Measurements from ENCODE around the gene CERS2.

The CERS2 gene

GRCh38 chr1:150970808-150971582 is 3.6 kb downstream of the CERS2 start:
- peak; percentile 92 for TF ChIP-seq CEBPB (IDR thresholded peaks at IDR 0.05)
- TF ChIP-seq, protein P1, sequence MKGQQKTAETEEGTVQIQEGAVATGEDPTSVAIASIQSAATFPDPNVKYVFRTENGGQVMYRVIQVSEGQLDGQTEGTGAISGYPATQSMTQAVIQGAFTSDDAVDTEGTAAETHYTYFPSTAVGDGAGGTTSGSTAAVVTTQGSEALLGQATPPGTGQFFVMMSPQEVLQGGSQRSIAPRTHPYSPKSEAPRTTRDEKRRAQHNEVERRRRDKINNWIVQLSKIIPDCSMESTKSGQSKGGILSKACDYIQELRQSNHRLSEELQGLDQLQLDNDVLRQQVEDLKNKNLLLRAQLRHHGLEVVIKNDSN (IDR thresholded peaks at IDR 0.05) = no peak

- no peak for TF ChIP-seq CEBPB (IDR thresholded peaks at IDR 0.05)
- TF ChIP-seq, protein P1 (IDR thresholded peaks at IDR 0.05) = no peak
- no peak for TF ChIP-seq EGR1 (IDR thresholded peaks at IDR 0.05)
- no peak for TF ChIP-seq CREB1 (IDR thresholded peaks at IDR 0.05; ENCODE audit: low read depth)
- no peak for TF ChIP-seq RAD21 (IDR thresholded peaks at IDR 0.05; ENCODE audit: low read depth)
- TF ChIP-seq NFIC (IDR thresholded peaks at IDR 0.05) = no peak
- no peak for TF ChIP-seq YY1 (IDR thresholded peaks at IDR 0.05; ENCODE audit: low read depth)
- TF ChIP-seq FOXM1 (IDR thresholded peaks at IDR 0.05; ENCODE audit: borderline replicate concordance, low read depth) = no peak
- TF ChIP-seq TCF12 (IDR thresholded peaks at IDR 0.05; ENCODE audit: low read depth) = no peak
- no peak for TF ChIP-seq EP300 (IDR thresholded peaks at IDR 0.05; ENCODE audit: borderline replicate concordance)
- TF ChIP-seq TAF1 (IDR thresholded peaks at IDR 0.05; ENCODE audit: low read depth) = no peak
These were observed 5.0 kb downstream of the CERS2 start for GRCh38 chr1:150969626-150970025.

- TF ChIP-seq EGR1 (IDR thresholded peaks at IDR 0.05) = no peak
- TF ChIP-seq CREB1 (IDR thresholded peaks at IDR 0.05; ENCODE audit: low read depth) = no peak
- TF ChIP-seq, protein P1 (IDR thresholded peaks at IDR 0.05) = no peak
- TF ChIP-seq MAX (IDR thresholded peaks at IDR 0.05) = no peak
- TF ChIP-seq EP300 (IDR thresholded peaks at IDR 0.05; ENCODE audit: borderline replicate concordance) = no peak
- TF ChIP-seq TAF1 (IDR thresholded peaks at IDR 0.05; ENCODE audit: low read depth) = no peak
- TF ChIP-seq TEAD4 (IDR thresholded peaks at IDR 0.05) = no peak
- TF ChIP-seq FOXM1 (IDR thresholded peaks at IDR 0.05; ENCODE audit: borderline replicate concordance, low read depth) = no peak
- TF ChIP-seq, protein P2, sequence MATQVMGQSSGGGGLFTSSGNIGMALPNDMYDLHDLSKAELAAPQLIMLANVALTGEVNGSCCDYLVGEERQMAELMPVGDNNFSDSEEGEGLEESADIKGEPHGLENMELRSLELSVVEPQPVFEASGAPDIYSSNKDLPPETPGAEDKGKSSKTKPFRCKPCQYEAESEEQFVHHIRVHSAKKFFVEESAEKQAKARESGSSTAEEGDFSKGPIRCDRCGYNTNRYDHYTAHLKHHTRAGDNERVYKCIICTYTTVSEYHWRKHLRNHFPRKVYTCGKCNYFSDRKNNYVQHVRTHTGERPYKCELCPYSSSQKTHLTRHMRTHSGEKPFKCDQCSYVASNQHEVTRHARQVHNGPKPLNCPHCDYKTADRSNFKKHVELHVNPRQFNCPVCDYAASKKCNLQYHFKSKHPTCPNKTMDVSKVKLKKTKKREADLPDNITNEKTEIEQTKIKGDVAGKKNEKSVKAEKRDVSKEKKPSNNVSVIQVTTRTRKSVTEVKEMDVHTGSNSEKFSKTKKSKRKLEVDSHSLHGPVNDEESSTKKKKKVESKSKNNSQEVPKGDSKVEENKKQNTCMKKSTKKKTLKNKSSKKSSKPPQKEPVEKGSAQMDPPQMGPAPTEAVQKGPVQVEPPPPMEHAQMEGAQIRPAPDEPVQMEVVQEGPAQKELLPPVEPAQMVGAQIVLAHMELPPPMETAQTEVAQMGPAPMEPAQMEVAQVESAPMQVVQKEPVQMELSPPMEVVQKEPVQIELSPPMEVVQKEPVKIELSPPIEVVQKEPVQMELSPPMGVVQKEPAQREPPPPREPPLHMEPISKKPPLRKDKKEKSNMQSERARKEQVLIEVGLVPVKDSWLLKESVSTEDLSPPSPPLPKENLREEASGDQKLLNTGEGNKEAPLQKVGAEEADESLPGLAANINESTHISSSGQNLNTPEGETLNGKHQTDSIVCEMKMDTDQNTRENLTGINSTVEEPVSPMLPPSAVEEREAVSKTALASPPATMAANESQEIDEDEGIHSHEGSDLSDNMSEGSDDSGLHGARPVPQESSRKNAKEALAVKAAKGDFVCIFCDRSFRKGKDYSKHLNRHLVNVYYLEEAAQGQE (IDR thresholded peaks at IDR 0.05; ENCODE audit: low read depth) = no peak
- TF ChIP-seq YY1 (IDR thresholded peaks at IDR 0.05; ENCODE audit: low read depth) = no peak
- TF ChIP-seq TCF12 (IDR thresholded peaks at IDR 0.05; ENCODE audit: low read depth) = no peak
- no peak for TF ChIP-seq RAD21 (IDR thresholded peaks at IDR 0.05; ENCODE audit: low read depth)
- no peak for TF ChIP-seq ZBTB7A (IDR thresholded peaks at IDR 0.05; ENCODE audit: low read depth)
- no peak for TF ChIP-seq CEBPB (IDR thresholded peaks at IDR 0.05)
- TF ChIP-seq NFIC (IDR thresholded peaks at IDR 0.05) = no peak
These were observed 6.1 kb downstream of the CERS2 start for GRCh38 chr1:150968491-150968890.

DNA sequence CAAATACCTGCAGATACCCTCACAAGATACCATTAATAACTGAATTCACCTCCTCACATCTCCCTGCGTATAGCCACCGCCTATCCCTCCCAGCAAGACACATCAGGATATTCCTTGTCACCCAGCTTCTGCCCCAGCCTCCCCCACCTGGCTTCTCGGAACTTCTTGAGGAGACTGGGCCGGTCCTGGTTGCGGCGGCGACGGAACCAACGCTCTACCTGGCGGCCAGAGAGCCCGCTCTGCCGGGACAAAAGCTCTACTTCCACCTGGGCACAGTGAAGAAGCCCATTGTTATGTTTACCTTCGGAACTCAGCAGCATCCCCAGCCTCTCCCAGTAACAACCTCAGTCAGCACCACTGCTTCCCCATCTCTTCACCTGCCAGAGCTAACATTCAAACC is 6.7 kb downstream of the CERS2 start:
- TF ChIP-seq FOXM1 (IDR thresholded peaks at IDR 0.05; ENCODE audit: borderline replicate concordance, low read depth) (no peak), NFIC (IDR thresholded peaks at IDR 0.05) (no peak), EGR1 (IDR thresholded peaks at IDR 0.05) (no peak), EP300 (IDR thresholded peaks at IDR 0.05; ENCODE audit: borderline replicate concordance) (no peak), TAF1 (IDR thresholded peaks at IDR 0.05; ENCODE audit: low read depth) (no peak), TCF12 (IDR thresholded peaks at IDR 0.05; ENCODE audit: low read depth) (no peak), RAD21 (IDR thresholded peaks at IDR 0.05; ENCODE audit: low read depth) (no peak), CREB1 (IDR thresholded peaks at IDR 0.05; ENCODE audit: low read depth) (no peak), YY1 (IDR thresholded peaks at IDR 0.05; ENCODE audit: low read depth) (no peak)
- TF ChIP-seq, protein P2 (IDR thresholded peaks at IDR 0.05; ENCODE audit: low read depth) = no peak

DNA sequence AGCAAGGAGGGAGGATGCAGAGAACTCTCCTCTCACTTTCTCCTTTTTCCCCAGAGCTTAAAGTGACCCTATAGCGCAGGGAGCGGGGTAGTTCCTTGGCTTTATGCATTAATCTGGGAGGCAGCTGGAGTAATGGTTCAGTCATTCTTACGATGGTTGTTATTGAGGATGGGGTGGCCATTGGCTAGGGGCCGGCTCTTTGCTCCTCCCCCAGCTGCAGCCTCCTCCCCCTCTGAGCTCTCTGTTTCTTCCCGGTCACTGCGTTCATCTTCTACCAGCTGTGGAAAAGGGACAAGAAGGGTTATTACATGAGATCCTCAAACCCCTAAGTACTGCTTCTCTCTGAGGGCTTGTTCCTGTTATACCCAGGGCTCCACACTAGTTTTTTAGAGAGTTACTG is 8.6 kb downstream of the CERS2 start:
- TF ChIP-seq EGR1 (IDR thresholded peaks at IDR 0.05) (no peak), RAD21 (IDR thresholded peaks at IDR 0.05; ENCODE audit: low read depth) (no peak)

GRCh38 chr1:150965605-150966004 is 9.0 kb downstream of the CERS2 start:
- no peak for TF ChIP-seq CREB1 (IDR thresholded peaks at IDR 0.05; ENCODE audit: low read depth)
- no peak for TF ChIP-seq FOXM1 (IDR thresholded peaks at IDR 0.05; ENCODE audit: borderline replicate concordance, low read depth)
- no peak for TF ChIP-seq YY1 (IDR thresholded peaks at IDR 0.05; ENCODE audit: low read depth)
- TF ChIP-seq, protein P1 (IDR thresholded peaks at IDR 0.05) = no peak
- TF ChIP-seq TEAD4 (IDR thresholded peaks at IDR 0.05) = no peak
- no peak for TF ChIP-seq NFIC (IDR thresholded peaks at IDR 0.05)
- no peak for TF ChIP-seq EGR1 (IDR thresholded peaks at IDR 0.05)
- no peak for TF ChIP-seq EP300 (IDR thresholded peaks at IDR 0.05; ENCODE audit: borderline replicate concordance)
- TF ChIP-seq CEBPB (IDR thresholded peaks at IDR 0.05) = no peak
- TF ChIP-seq MAX (IDR thresholded peaks at IDR 0.05) = no peak
- TF ChIP-seq, protein P2 (IDR thresholded peaks at IDR 0.05; ENCODE audit: low read depth) = no peak
- no peak for TF ChIP-seq TAF1 (IDR thresholded peaks at IDR 0.05; ENCODE audit: low read depth)
- no peak for TF ChIP-seq ZBTB7A (IDR thresholded peaks at IDR 0.05; ENCODE audit: low read depth)
- no peak for TF ChIP-seq TCF12 (IDR thresholded peaks at IDR 0.05; ENCODE audit: low read depth)
- TF ChIP-seq RAD21 (IDR thresholded peaks at IDR 0.05; ENCODE audit: low read depth) = no peak
